ENCODE results near the gene SALL4. TPM values are rescaled to one million over a fixed set of nuclear protein-coding genes. Genes with fewer than 3 reads are reported as not detected.

Gene SALL4
- polyA plus RNA-seq (2013): 4.6 TPM

DNA sequence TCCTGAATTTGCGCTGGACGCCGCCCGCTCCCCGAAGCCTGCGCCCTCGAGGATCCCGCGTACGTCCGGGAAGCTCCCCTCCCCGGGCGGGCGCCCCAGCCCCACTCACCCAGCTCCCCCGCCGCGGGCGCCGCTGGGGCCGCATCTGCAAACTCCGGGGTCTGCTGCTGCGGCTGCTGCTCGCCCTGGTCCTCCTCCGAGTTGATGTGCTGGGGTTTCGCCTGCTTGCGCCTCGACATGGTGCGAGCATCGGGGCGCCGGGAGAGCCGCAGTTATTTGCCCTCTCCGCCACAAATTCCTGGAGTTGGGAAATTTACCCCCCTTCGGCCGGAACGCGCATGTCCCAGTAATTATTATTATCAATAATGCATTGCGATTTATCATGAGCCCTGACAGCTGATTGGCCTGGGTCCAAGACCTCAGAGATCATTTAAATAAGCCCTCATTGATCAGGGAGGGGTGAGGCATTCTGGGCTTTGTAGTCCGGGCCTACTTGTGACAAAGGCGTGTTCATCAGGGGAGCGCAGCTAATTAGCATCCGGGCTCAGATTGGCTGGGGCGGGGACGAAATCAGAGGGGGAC lies at the start of gene SALL4:
TSS of gene SALL4 (minus strand) at position 352 of the 582 bp plus-strand sequence. CDS start at position 239, 113 bp downstream.
- WGBS (ENCODE audit: insufficient coverage): 54% methylated on average over 34 of the region's 44 CpGs
- Histone ChIP-seq H3K4me3 (ENCODE audit: control insufficient read depth in 1 of 7, extremely low read depth in 1 of 7, insufficient read depth in 4 of 7, low read depth in 2 of 7, low read length in 6 of 7) (peak within 1 kb of the TSS; percentile 44 to 85 (median 66)), H3K27me3 (replicated peaks in 2 of 5; ENCODE audit: control insufficient read depth in 4 of 5, insufficient read depth in 5 of 5, low read length in 4 of 5) (peaks cover 0 to 12% (median 7%) of the 10 kb centered on the region in 5 experiments), H3K9me3 (ENCODE audit: control extremely low read depth in 1 of 5, control insufficient read depth in 4 of 5, insufficient read depth in 2 of 5, low read depth in 1 of 5, low read length in 4 of 5) (no peaks in the 10 kb centered on the region), H3K36me3 (ENCODE audit: control insufficient read depth in 4 of 4, insufficient read depth in 4 of 4, low read length in 3 of 4) (no peaks in the 10 kb centered on the region), H3K4me1 (ENCODE audit: control extremely low read depth in 1 of 4, control insufficient read depth in 4 of 4, insufficient read depth in 4 of 4, low read length in 3 of 4) (peaks cover 5 to 35% (median 28%) of the 10 kb centered on the region in 4 experiments), H3K27ac (ENCODE audit: insufficient read depth in 1 of 2, low read depth in 1 of 2, low read length in 2 of 2, poor library complexity in 1 of 2, severe bottlenecking in 2 of 2) (no peak within 1 kb of the TSS)
- peak in 1 of 3 donors; percentile 10 for DNase-seq
- POLR2A ChIA-PET: no interaction called here
- CTCF ChIA-PET: interaction anchor here (1.2 to 1.4 kb wide), 3 partner anchors 9 to 164 kb away, joined by 3 read pairs; no protein-coding TSS in a partner anchor

DNA sequence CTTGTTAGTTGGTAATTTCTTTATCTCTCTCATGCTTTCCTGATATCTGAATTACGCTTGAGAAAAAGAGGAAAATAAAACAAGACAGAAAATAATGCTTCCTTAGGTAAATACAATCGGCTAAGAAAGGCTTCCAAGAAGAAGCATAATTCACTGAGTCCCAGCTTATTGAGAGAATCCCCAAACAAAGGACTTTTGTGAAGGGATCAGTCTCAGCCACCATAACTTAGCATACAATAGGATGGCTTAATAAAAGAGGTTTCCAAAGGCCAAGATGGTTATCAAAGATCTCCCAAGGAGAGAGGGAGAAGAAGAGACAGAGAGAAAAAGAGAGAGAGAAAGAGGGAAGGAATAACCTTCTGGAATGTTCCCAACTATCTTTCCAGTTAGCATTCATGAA lies 46.0 kb upstream of the SALL4 start:
- 73% methylated on average over 1 of the region's 2 CpGs for WGBS (ENCODE audit: insufficient coverage)
- Histone ChIP-seq H3K9me3 (ENCODE audit: control extremely low read depth in 1 of 5, control insufficient read depth in 4 of 5, insufficient read depth in 2 of 5, low read depth in 1 of 5, low read length in 4 of 5) (no peaks in the 10 kb centered on the region), H3K27me3 (replicated peaks in 2 of 5; ENCODE audit: control insufficient read depth in 4 of 5, insufficient read depth in 5 of 5, low read length in 4 of 5) (no peaks in the 10 kb centered on the region), H3K4me3 (ENCODE audit: control insufficient read depth in 1 of 7, extremely low read depth in 1 of 7, insufficient read depth in 4 of 7, low read depth in 2 of 7, low read length in 6 of 7) (no peak overlapping the region), H3K27ac (ENCODE audit: insufficient read depth in 1 of 2, low read depth in 1 of 2, low read length in 2 of 2, poor library complexity in 1 of 2, severe bottlenecking in 2 of 2) (no peak overlapping the region), H3K36me3 (ENCODE audit: control insufficient read depth in 4 of 4, insufficient read depth in 4 of 4, low read length in 3 of 4) (no peaks in the 10 kb centered on the region), H3K4me1 (ENCODE audit: control extremely low read depth in 1 of 4, control insufficient read depth in 4 of 4, insufficient read depth in 4 of 4, low read length in 3 of 4) (no peaks in the 10 kb centered on the region)
- ChIA-PET POLR2A (no interaction called here), CTCF (no interaction called here)
- DNase-seq: no peak

DNA sequence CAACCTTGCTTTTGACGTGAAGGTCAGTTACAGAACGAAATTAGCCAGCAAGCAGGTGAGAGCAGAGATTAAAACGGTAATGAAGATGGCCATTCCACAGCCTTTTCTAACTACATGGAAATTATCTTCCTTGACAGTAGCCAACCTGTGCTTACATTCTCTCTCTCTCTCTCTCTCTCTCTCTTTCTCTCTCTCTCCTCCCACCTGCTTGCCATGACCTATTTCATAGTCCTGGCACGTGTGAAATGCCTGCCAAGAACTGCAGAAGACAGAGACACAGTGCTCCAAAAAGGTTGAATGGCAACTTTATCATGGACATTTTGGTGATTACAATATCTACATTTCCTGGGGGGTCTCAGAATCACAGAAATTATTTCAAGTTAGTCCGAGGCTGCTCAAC lies 38.5 kb upstream of the SALL4 start:
- Histone ChIP-seq H3K36me3 (ENCODE audit: control insufficient read depth in 4 of 4, insufficient read depth in 4 of 4, low read length in 3 of 4) (no peaks in the 10 kb centered on the region), H3K27me3 (replicated peaks in 2 of 5; ENCODE audit: control insufficient read depth in 4 of 5, insufficient read depth in 5 of 5, low read length in 4 of 5) (no peaks in the 10 kb centered on the region), H3K27ac (ENCODE audit: insufficient read depth in 1 of 2, low read depth in 1 of 2, low read length in 2 of 2, poor library complexity in 1 of 2, severe bottlenecking in 2 of 2) (no peak overlapping the region), H3K4me1 (ENCODE audit: control extremely low read depth in 1 of 4, control insufficient read depth in 4 of 4, insufficient read depth in 4 of 4, low read length in 3 of 4) (no peaks in the 10 kb centered on the region), H3K9me3 (ENCODE audit: control extremely low read depth in 1 of 5, control insufficient read depth in 4 of 5, insufficient read depth in 2 of 5, low read depth in 1 of 5, low read length in 4 of 5) (no peaks in the 10 kb centered on the region), H3K4me3 (ENCODE audit: control insufficient read depth in 1 of 7, extremely low read depth in 1 of 7, insufficient read depth in 4 of 7, low read depth in 2 of 7, low read length in 6 of 7) (no peak overlapping the region)
- DNase-seq: no peak
- ChIA-PET CTCF (no interaction called here), POLR2A (no interaction called here)
- 100% methylated on average over 4 of the region's 5 CpGs for WGBS (ENCODE audit: insufficient coverage)

DNA sequence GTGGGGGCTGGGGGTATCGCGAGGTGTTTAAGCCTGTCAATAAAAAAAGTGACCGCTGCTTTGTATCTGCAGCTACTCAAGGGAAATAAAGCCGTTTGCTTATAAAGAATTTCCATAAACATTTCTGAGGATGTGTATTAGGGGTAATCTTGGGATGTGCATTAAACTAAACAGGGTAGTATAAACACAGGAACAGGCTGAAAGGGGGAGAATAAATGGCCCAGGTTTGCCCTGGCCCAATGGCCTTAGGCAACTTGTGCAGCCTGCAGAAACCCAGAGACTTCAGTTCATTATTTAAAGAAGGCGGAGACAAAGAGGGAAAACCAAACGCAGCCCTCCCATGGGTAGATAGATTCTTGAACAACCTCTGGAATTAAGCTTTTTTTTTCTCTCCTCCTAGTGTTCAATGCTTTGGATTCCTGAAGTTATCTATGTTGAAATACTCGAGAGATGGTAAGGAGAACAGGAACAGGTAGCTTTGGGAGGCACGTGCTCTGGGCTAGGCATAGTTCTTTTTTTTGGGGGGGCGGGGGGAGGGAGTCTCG lies 35.6 kb upstream of the SALL4 start:
- ChIA-PET POLR2A (no interaction called here), CTCF (no interaction called here)
- no peak overlapping the region for H3K4me3 ChIP-seq (ENCODE audit: control insufficient read depth in 1 of 7, extremely low read depth in 1 of 7, insufficient read depth in 4 of 7, low read depth in 2 of 7, low read length in 6 of 7)
- DNase-seq: no peak
- H3K4me1 ChIP-seq (ENCODE audit: control extremely low read depth in 1 of 4, control insufficient read depth in 4 of 4, insufficient read depth in 4 of 4, low read length in 3 of 4): no peaks in the 10 kb centered on the region
- no peak overlapping the region for H3K27ac ChIP-seq (ENCODE audit: insufficient read depth in 1 of 2, low read depth in 1 of 2, low read length in 2 of 2, poor library complexity in 1 of 2, severe bottlenecking in 2 of 2)
- no peaks in the 10 kb centered on the region for H3K36me3 ChIP-seq (ENCODE audit: control insufficient read depth in 4 of 4, insufficient read depth in 4 of 4, low read length in 3 of 4)
- H3K9me3 ChIP-seq (ENCODE audit: control extremely low read depth in 1 of 5, control insufficient read depth in 4 of 5, insufficient read depth in 2 of 5, low read depth in 1 of 5, low read length in 4 of 5): no peaks in the 10 kb centered on the region
- WGBS (ENCODE audit: insufficient coverage): 82% methylated on average over 7 of the region's 10 CpGs
- no peaks in the 10 kb centered on the region for H3K27me3 ChIP-seq (replicated peaks in 2 of 5; ENCODE audit: control insufficient read depth in 4 of 5, insufficient read depth in 5 of 5, low read length in 4 of 5)

DNA sequence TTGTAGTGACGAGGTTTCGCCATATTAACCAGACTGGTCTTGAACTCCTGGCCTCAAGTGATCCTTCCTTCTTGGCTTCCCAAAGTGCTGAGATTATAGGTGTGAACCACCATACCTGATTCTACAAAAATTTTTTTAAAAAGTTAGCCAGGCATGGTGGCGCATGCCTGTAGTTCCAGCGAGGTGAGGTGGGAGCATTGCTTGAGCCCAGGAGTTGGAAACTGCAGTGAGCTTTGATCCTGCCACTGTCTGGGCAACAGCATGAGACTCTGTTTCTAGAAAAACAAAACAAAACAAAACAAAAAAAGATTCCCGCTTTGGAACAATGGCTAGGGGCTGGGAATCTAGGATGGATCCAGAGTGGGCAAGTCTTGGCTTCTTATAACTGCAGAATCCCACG lies 35.1 kb upstream of the SALL4 start:
- Histone ChIP-seq H3K4me3 (ENCODE audit: control insufficient read depth in 1 of 7, extremely low read depth in 1 of 7, insufficient read depth in 4 of 7, low read depth in 2 of 7, low read length in 6 of 7) (no peak overlapping the region), H3K9me3 (ENCODE audit: control extremely low read depth in 1 of 5, control insufficient read depth in 4 of 5, insufficient read depth in 2 of 5, low read depth in 1 of 5, low read length in 4 of 5) (no peaks in the 10 kb centered on the region), H3K36me3 (ENCODE audit: control insufficient read depth in 4 of 4, insufficient read depth in 4 of 4, low read length in 3 of 4) (no peaks in the 10 kb centered on the region), H3K27ac (ENCODE audit: insufficient read depth in 1 of 2, low read depth in 1 of 2, low read length in 2 of 2, poor library complexity in 1 of 2, severe bottlenecking in 2 of 2) (no peak overlapping the region), H3K27me3 (replicated peaks in 2 of 5; ENCODE audit: control insufficient read depth in 4 of 5, insufficient read depth in 5 of 5, low read length in 4 of 5) (no peaks in the 10 kb centered on the region), H3K4me1 (ENCODE audit: control extremely low read depth in 1 of 4, control insufficient read depth in 4 of 4, insufficient read depth in 4 of 4, low read length in 3 of 4) (no peaks in the 10 kb centered on the region)
- WGBS (ENCODE audit: insufficient coverage): 87% methylated on average over 6 of the region's 6 CpGs
- ChIA-PET POLR2A (no interaction called here), CTCF (interaction anchor here (0.6 kb wide), 1 partner anchor 140 kb away, joined by 3 read pairs; no protein-coding TSS in a partner anchor)
- no peak for DNase-seq

DNA sequence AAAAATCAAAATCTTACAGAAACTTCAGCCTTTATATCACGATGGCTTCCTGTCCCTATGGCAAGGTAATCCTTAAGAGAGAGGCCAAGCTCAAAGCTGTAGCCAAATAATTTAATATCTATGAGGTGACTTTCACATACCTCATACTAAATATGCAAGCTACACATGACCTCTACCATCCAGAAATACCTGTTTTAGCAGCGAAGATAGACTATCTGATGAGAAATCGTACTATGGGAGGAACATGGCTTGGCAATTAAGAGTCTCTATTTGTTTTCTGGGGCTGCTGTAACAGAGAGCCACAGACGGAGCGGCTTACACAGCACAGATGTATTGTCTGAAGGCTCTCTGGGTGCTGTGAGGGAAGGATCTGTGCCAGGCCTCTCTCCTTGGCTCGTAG lies 31.0 kb upstream of the SALL4 start:
- Histone ChIP-seq H3K4me3 (ENCODE audit: control insufficient read depth in 1 of 7, extremely low read depth in 1 of 7, insufficient read depth in 4 of 7, low read depth in 2 of 7, low read length in 6 of 7) (no peak overlapping the region), H3K27me3 (replicated peaks in 2 of 5; ENCODE audit: control insufficient read depth in 4 of 5, insufficient read depth in 5 of 5, low read length in 4 of 5) (no peaks in the 10 kb centered on the region), H3K27ac (ENCODE audit: insufficient read depth in 1 of 2, low read depth in 1 of 2, low read length in 2 of 2, poor library complexity in 1 of 2, severe bottlenecking in 2 of 2) (no peak overlapping the region), H3K9me3 (ENCODE audit: control extremely low read depth in 1 of 5, control insufficient read depth in 4 of 5, insufficient read depth in 2 of 5, low read depth in 1 of 5, low read length in 4 of 5) (no peaks in the 10 kb centered on the region), H3K36me3 (ENCODE audit: control insufficient read depth in 4 of 4, insufficient read depth in 4 of 4, low read length in 3 of 4) (no peaks in the 10 kb centered on the region), H3K4me1 (ENCODE audit: control extremely low read depth in 1 of 4, control insufficient read depth in 4 of 4, insufficient read depth in 4 of 4, low read length in 3 of 4) (no peaks in the 10 kb centered on the region)
- DNase-seq: no peak
- 97% methylated on average over 5 of the region's 6 CpGs for WGBS (ENCODE audit: insufficient coverage)
- CTCF ChIA-PET: no interaction called here
- POLR2A ChIA-PET: no interaction called here

DNA sequence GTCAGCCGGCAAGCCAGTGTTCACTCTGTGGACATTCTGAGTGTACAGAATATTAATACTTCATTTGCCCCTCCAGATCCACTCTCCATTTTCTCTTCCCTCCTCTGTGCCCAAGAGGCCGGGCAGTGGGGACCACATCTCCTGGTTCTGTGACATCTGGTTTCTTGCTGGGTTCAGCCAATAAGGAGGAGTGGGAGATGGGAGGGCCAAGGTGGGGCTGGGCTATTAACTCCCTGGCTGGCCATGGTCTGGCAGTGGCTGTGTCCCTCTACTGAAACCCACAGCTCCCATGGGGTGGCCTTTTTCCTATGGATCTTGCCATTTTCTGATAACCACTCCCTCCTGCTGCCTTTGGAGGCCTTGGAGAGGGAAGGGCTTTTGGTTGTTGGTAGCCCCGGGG lies 30.0 kb upstream of the SALL4 start:
- no CpG with 5 or more reads among the region's 3 CpGs for WGBS (ENCODE audit: insufficient coverage)
- H3K36me3 ChIP-seq (ENCODE audit: control insufficient read depth in 4 of 4, insufficient read depth in 4 of 4, low read length in 3 of 4): no peaks in the 10 kb centered on the region
- ChIA-PET CTCF (no interaction called here), POLR2A (no interaction called here)
- no peak overlapping the region for H3K4me3 ChIP-seq (ENCODE audit: control insufficient read depth in 1 of 7, extremely low read depth in 1 of 7, insufficient read depth in 4 of 7, low read depth in 2 of 7, low read length in 6 of 7)
- H3K27ac ChIP-seq (ENCODE audit: insufficient read depth in 1 of 2, low read depth in 1 of 2, low read length in 2 of 2, poor library complexity in 1 of 2, severe bottlenecking in 2 of 2): no peak overlapping the region
- no peaks in the 10 kb centered on the region for H3K27me3 ChIP-seq (replicated peaks in 2 of 5; ENCODE audit: control insufficient read depth in 4 of 5, insufficient read depth in 5 of 5, low read length in 4 of 5)
- no peak for DNase-seq
- H3K9me3 ChIP-seq (ENCODE audit: control extremely low read depth in 1 of 5, control insufficient read depth in 4 of 5, insufficient read depth in 2 of 5, low read depth in 1 of 5, low read length in 4 of 5): no peaks in the 10 kb centered on the region
- no peaks in the 10 kb centered on the region for H3K4me1 ChIP-seq (ENCODE audit: control extremely low read depth in 1 of 4, control insufficient read depth in 4 of 4, insufficient read depth in 4 of 4, low read length in 3 of 4)
